ENCODE results near the gene OXLD1.

Gene OXLD1

DNA sequence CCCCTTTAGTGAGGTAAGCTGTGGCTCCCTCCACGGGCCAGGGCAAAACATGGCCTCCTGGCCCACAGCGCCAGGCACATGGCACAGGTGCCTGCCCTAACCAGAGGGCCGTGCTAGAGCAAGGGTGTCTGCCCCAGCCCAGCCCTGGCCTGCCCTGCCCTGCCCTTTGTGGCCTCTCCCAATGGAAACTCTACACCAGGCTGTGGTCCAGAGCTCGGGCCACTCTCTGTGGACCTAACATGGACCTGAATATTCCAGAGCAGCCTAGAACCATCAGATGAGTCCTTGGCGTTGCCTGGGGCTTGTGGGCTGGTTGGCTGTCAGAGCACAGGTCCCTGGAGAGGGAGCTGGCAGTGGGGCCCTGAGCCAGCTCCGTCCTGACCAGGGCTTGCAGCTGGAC is 28.8 kb upstream of the OXLD1 start:
- Histone ChIP-seq H3K36me3 (ENCODE audit: low read depth) (peaks cover 94% of the 10 kb centered on the region), H3K9me3 (ENCODE audit: severe bottlenecking) (no peaks in the 10 kb centered on the region), H3K27me3 (ENCODE audit: insufficient read depth, poor library complexity, severe bottlenecking) (no peaks in the 10 kb centered on the region), H3K27ac (ENCODE audit: poor library complexity, severe bottlenecking) (no peak overlapping the region), H3K4me3 (ENCODE audit: severe bottlenecking) (no peak overlapping the region), H3K4me1 (ENCODE audit: insufficient read depth, poor library complexity, severe bottlenecking) (no peaks in the 10 kb centered on the region)
- ATAC-seq (ENCODE audit: low read depth) (no peak), DNase-seq (ENCODE audit: low spot score) (no peak)
- TF ChIP-seq, protein P1, sequence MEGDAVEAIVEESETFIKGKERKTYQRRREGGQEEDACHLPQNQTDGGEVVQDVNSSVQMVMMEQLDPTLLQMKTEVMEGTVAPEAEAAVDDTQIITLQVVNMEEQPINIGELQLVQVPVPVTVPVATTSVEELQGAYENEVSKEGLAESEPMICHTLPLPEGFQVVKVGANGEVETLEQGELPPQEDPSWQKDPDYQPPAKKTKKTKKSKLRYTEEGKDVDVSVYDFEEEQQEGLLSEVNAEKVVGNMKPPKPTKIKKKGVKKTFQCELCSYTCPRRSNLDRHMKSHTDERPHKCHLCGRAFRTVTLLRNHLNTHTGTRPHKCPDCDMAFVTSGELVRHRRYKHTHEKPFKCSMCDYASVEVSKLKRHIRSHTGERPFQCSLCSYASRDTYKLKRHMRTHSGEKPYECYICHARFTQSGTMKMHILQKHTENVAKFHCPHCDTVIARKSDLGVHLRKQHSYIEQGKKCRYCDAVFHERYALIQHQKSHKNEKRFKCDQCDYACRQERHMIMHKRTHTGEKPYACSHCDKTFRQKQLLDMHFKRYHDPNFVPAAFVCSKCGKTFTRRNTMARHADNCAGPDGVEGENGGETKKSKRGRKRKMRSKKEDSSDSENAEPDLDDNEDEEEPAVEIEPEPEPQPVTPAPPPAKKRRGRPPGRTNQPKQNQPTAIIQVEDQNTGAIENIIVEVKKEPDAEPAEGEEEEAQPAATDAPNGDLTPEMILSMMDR (IDR thresholded peaks at IDR 0.05; ENCODE audit: poor library complexity, severe bottlenecking) = no peak

DNA sequence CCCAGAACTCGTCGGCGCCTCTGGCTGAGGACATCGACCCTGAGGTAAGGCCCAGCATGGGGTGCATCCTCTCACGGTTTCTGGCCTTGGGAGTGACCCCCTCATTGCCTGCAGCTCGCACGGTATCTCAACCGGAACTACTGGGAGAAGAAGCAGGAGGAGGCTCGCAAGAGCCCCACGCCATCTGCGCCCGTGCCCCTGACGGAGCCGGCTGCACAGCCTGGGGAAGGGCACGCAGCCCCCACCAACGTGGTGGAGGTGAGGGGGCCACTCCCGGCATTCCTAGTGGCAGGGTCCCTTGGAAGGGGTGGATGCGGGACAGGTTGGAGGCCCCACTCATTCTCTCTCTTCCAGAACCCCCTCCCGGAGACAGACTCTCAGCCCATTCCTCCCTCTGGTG is 28.4 kb upstream of the OXLD1 start:
- ATAC-seq (ENCODE audit: low read depth) (no peak), DNase-seq (ENCODE audit: low spot score) (no peak)
- no peaks in the 10 kb centered on the region for H3K27me3 ChIP-seq (ENCODE audit: insufficient read depth, poor library complexity, severe bottlenecking)
- no peaks in the 10 kb centered on the region for H3K9me3 ChIP-seq (ENCODE audit: severe bottlenecking)
- H3K36me3 ChIP-seq (ENCODE audit: low read depth) = peaks cover 98% of the 10 kb centered on the region
- H3K4me3 ChIP-seq (ENCODE audit: severe bottlenecking) = no peak overlapping the region
- no peaks in the 10 kb centered on the region for H3K4me1 ChIP-seq (ENCODE audit: insufficient read depth, poor library complexity, severe bottlenecking)
- no peak overlapping the region for H3K27ac ChIP-seq (ENCODE audit: poor library complexity, severe bottlenecking)
- TF ChIP-seq, protein P1 (IDR thresholded peaks at IDR 0.05; ENCODE audit: poor library complexity, severe bottlenecking) = no peak

DNA sequence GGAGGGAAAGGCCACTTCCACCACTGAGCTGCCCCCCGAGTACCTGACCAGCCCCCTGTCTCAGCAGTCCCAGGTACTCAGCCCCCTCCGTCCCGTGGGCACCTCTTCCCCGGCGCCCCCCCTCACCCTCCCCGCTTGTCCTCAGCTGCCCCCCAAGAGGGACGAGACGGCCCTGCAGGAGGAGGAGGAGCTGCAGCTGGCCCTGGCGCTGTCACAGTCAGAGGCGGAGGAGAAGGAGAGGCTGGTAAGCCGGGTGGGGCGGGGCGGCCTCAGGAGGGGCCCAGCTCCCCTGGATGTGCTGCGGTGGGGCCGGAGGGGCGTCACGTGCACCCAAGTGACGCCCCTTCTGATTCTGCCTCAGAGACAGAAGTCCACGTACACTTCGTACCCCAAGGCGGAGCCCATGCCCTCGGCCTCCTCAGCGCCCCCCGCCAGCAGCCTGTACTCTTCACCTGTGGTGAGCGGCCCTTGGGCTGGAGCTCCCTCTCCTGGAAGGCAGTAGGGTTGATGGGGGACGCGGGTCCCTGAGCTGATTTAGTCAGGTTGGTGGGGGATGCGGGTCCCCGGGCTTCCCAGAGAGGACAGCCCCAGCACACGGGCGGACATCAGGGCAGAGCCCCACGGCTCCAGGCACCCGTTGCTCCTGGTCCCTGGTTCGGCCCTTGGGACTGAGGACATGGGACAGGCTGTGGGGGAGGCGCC is 27.3 kb upstream of the OXLD1 start:
- TF ChIP-seq, protein P1 (IDR thresholded peaks at IDR 0.05; ENCODE audit: poor library complexity, severe bottlenecking) = peak; percentile 8
- H3K27ac ChIP-seq (ENCODE audit: poor library complexity, severe bottlenecking) = no peak overlapping the region
- no peak overlapping the region for H3K4me3 ChIP-seq (ENCODE audit: severe bottlenecking)
- peaks cover 99% of the 10 kb centered on the region for H3K36me3 ChIP-seq (ENCODE audit: low read depth)
- DNase-seq (ENCODE audit: low spot score) = no peak
- no peaks in the 10 kb centered on the region for H3K9me3 ChIP-seq (ENCODE audit: severe bottlenecking)
- H3K4me1 ChIP-seq (ENCODE audit: insufficient read depth, poor library complexity, severe bottlenecking) = no peaks in the 10 kb centered on the region
- ATAC-seq (ENCODE audit: low read depth) = no peak
- no peaks in the 10 kb centered on the region for H3K27me3 ChIP-seq (ENCODE audit: insufficient read depth, poor library complexity, severe bottlenecking)

DNA sequence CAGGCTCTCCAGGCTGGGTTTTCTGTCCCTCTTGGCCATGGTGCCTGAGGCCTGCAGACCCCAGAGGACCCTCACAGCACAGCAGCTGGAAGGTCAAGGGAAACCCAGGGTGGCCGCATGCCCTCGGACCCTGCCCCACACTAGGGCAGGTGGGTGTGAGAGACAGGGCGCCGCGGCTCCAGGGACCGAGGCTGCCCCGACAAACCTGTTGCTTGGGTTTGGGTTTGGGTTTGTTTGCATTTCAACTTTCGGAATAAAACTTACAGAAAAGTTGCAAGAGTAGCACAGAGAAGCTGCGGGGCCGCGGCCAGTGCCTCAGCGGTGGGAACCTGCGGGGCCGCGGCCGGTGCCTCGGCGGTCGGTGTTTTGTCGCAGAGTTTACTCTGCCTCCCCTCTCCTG is 25.2 kb upstream of the OXLD1 start:
- no peaks in the 10 kb centered on the region for H3K9me3 ChIP-seq (ENCODE audit: severe bottlenecking)
- DNase-seq (ENCODE audit: low spot score) (no peak), ATAC-seq (ENCODE audit: low read depth) (no peak)
- peaks cover 98% of the 10 kb centered on the region for H3K36me3 ChIP-seq (ENCODE audit: low read depth)
- no peaks in the 10 kb centered on the region for H3K27me3 ChIP-seq (ENCODE audit: insufficient read depth, poor library complexity, severe bottlenecking)
- H3K4me1 ChIP-seq (ENCODE audit: insufficient read depth, poor library complexity, severe bottlenecking) = no peaks in the 10 kb centered on the region
- no peak overlapping the region for H3K27ac ChIP-seq (ENCODE audit: poor library complexity, severe bottlenecking)
- TF ChIP-seq, protein P1 (IDR thresholded peaks at IDR 0.05; ENCODE audit: poor library complexity, severe bottlenecking) = no peak
- no peak overlapping the region for H3K4me3 ChIP-seq (ENCODE audit: severe bottlenecking)

DNA sequence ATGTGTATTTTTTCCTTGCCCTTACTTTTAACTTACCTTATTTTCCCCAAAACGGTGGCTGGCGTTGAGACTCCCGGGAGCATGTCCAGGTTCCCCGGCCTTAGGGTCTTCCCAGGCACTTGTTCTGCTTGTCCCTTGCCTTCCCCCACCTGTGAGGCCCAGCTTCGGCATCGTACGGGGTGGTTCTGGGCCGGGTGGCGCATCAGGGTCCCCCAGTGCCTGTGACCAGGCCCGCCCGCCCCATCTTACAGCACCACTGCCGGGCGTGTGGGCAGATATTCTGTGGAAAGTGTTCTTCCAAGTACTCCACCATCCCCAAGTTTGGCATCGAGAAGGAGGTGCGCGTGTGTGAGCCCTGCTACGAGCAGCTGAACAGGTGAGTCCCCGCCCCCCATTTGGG is 24.8 kb upstream of the OXLD1 start:
- Histone ChIP-seq H3K27ac (ENCODE audit: poor library complexity, severe bottlenecking) (no peak overlapping the region), H3K36me3 (ENCODE audit: low read depth) (peaks cover 97% of the 10 kb centered on the region), H3K9me3 (ENCODE audit: severe bottlenecking) (no peaks in the 10 kb centered on the region), H3K4me1 (ENCODE audit: insufficient read depth, poor library complexity, severe bottlenecking) (no peaks in the 10 kb centered on the region), H3K4me3 (ENCODE audit: severe bottlenecking) (no peak overlapping the region), H3K27me3 (ENCODE audit: insufficient read depth, poor library complexity, severe bottlenecking) (no peaks in the 10 kb centered on the region)
- ATAC-seq (ENCODE audit: low read depth) = no peak
- no peak for DNase-seq (ENCODE audit: low spot score)
- TF ChIP-seq, protein P1 (IDR thresholded peaks at IDR 0.05; ENCODE audit: poor library complexity, severe bottlenecking) = no peak

Measured in RWPE2 (cell line).